Amniotic epithelial cell (primary cell): Measurements from ENCODE around the gene PODNL1.

Experiments used
- DNase-seq: peaks from one replicate; pipeline ENCODE4 v3.0.0-alpha.2; 2010; ENCODE audit warnings: low read depth

PODNL1 gene

DNA sequence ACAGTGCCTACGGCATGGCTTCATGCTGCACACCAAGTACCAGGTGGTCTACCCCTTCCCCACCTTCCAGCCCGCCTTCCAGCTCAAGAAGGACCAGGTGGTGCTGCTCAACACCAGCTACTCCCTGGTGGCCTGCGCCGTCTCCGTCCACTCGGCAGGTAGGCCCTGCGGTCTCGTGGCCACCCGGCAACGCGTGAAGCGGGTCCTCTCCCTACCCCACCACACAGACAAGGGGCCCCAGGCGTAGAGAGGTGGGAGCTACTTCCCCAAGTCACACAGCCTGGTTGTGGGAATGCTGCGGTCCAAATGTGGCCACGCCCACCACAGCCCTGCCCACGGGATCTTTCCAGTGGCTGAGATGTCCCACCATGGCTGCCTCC, 18.1 kb upstream of the PODNL1 start:
- DNase-seq: no peak

DNA sequence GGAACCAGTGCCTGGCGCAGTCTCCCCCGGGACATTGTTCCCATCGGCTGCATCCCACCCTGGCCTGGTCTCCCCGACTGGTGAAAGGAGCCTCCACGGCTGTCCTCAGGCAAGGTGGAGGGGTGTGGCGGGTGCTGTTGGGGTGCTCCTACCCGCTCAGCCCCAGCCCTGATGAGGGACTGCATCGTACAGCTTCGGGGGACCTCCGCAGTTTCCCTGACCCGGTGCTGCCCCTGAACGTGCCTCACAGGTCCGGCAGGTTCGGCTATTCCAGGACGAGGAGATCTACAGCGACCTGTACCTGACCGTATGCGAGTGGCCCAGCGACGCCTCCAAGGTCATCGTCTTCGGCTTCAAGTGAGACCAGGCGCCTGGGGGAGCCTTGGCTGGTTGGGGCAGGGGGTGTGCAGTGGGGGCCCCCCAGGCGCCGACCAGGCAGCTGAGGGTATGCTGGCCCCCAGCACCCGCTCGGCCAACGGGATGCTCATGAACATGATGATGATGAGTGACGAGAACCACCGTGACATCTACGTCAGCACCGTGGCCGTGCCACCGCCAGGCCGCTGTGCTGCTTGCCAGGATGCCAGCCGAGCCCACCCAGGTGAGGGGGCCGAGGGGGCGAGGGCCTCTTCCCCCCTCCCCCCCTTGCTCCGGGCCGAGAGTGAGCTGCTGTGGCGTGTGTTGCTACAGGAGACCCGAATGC, 17.6 kb upstream of the PODNL1 start:
- no peak for DNase-seq

- no peak for DNase-seq
Observed at GRCh38 chr19:13954185-13954584, 16.0 kb upstream of the PODNL1 start.

GRCh38 chr19:13952931-13953531, 14.8 kb upstream of the PODNL1 start:
- DNase-seq: no peak

GRCh38 chr19:13952154-13952930, 14.1 kb upstream of the PODNL1 start, which contains the start of gene DCAF15:
Gene DCAF15, plus strand, starts transcription at chr19:13952509. Its CDS starts 4 bp downstream, at chr19:13952513.
- DNase-seq: peak; percentile 99

DNA sequence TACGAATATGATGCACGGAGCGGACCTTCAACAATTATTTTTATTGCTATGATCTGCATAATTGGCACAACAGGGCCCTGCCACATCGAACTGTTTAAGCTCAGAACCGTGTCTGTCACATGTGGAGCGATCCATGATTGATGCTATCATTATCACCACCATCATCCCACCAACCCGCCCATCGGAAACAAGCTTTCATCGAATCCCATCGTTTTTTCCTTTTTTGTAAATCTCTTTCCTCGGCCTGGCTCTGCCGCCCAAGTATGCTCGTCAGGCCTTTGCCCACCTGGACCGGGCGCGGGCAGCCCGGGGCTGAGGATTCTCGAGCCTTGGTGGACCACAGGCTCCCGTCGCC, 13.6 kb upstream of the PODNL1 start:
- no peak for DNase-seq

GRCh38 chr19:13951043-13951442, 12.8 kb upstream of the PODNL1 start:
- no peak for DNase-seq

DNA sequence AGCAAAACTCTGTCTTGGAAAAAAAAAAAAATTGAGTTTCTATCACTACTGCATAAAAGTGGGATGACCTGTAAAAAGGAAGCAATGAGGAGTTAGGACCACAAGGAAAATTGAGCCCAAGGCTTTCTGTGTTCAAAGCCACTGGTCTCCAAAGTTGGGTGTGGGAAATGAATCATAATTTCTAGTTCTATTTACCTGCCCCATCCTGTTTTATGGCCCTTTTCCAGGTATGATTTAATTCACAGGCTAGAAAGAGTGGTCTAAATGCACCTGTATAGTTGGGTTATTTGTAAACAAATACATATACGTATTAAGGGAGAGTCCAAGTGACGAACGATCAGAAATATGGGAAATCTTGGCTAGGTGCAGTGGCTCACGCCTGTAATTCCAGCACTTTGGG, 8.2 kb upstream of the PODNL1 start:
- no peak for DNase-seq

DNA sequence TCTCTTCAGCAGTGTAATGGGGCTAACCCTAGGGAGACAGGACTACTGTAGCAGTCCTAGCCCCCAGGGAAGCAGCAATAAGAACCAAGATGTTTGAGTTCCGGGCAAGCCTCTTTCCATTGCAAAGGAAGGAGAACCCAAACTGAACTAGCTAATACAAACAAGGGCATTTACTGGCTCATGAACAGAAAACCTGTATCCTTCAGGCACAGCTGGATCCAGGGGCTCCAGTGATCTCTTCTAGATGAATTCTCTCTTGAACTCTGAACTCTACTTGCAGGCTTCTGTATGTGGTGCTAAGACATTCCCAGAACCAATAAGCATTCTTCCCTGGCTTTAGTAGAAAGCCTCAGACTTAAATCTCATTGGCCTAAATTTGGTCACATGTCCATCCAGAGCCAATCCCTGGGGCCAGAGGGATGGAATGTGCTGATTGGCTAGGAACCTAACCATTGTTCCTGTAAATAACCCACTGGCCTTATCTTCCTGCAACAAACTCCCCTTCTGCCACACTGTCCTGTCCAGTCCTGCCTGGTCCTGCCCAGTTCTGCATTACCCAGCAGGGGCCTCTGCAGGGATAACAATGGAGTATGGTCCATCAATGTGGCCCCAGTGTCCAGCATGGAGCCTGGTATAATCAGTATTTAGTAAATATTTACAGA, 3.9 kb upstream of the PODNL1 start:
- no peak for DNase-seq

DNA sequence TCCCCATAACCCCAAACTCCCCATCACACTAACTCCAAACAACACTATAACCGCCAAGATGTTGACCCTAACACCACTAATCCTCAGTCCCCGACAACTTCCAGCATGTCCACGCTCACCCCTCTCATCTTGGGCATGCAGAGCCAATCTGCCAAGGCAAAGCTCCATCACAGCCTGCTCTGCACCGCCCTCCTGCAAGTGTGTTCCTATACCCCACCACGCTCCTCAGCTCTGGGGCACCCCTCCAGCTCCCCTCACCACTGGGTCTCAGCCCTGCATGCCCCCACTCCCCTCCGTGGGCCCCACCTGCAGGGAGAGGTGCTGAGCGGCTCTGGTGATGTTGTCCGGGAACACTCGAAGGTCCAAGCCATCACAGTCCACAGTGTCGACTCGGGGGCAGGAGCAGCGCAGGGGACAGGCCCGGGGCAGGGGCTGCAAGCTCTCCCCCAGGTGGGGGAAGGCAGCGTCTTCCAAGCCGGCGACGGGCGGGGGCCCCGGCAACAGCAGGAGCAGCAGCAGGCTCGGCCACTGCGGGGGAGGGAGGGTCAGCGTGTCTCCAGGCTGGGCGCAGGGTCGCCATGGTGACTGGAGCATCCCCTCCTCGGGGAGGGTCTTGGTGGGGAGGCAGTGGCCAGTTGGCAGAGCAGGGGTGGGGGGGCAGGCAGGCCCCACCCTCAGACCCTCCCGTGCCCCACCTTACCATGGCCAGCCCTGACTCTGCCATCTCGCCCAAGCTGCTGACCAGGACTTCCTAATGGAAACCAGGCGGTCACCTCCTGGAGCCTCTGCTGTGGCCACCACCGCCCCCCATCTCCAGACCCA, 527 bp downstream of the PODNL1 start:
- peak; percentile 12 for DNase-seq

GRCh38 chr19:13935765-13936510, 2.3 kb downstream of the PODNL1 start:
- peak; percentile 45 for DNase-seq

DNA sequence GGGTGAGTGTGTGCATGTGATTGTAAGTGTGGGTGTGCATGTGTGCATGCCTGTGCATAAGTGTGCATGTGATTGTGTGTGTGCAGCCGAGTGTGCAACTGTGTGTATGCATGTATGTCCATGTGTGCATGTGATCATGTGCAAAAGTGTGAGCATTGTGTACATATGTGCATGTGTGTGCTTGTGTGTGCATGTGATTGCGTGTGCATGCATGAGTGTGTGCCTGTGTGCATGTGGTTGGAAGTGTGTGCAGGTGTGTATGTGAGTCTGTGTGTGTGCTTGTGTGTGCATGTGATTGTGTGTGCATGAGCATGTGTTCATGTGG, 3.5 kb downstream of the PODNL1 start:
- DNase-seq: no peak

GRCh38 chr19:13932911-13933393, 5.3 kb downstream of the PODNL1 start:
- DNase-seq: no peak

DNA sequence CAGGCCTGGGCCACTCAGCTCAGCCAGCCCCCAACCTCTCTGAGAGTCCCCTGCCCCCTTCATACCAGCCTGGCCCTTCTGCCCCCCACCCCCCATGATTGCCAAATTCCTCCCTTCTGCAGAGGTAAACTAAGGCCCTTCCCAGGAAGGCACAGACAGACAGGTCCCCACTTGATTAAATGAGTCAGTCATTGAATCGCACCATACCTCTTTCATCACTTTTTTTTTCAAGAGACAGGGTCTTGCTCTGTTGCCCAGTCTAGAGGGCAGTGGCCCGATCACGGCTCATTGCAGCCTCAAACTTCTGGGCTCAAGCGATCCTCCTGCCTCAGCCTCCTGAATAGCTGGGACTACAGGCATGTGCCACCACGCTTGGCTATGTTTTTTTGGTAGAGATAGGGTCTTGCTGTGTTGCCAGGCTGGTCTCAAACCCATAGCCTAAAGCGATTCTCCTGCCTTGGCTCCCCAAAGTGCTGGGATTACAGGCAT, 6.0 kb downstream of the PODNL1 start:
- DNase-seq: no peak

DNA sequence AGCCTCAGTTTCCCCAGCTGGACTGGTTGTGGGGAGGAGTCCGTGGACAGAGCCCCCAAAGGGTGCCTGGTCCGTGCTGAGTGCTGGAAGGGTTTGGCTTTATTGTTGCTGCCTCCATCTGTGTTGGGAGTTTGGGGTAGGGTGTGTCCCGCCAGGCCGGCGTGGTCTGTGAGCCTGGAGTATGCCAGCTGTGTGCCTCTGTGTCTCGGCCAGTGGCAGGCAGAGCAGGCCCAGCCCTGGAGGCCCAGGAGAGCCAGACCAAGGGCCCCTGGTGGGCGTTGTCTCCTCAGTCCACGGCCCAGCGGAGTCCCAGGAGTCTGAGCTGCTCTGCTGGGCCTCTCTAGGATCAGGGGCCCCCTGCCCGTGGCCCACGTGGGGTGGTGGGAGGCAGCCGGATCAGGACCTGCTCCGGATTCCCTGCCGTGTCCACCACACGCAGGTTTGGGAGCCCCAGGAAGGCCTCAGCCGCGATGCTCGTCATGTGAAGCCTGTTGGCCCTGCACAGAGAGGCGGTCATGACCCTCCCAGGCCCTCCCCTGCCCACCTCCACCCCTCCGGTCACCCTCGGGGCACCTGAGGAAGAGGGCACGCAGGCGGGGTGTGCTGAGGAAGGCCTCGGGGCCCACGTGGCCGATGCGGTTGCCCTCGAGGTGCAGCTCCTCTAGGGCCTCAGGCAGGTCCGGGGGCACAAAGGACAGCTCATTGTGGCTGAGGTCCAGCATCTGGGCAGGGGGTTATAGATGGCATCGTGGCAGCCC, 6.6 kb downstream of the PODNL1 start:
- DNase-seq: no peak

GRCh38 chr19:13930402-13930801, 7.8 kb downstream of the PODNL1 start:
- DNase-seq: no peak

DNA sequence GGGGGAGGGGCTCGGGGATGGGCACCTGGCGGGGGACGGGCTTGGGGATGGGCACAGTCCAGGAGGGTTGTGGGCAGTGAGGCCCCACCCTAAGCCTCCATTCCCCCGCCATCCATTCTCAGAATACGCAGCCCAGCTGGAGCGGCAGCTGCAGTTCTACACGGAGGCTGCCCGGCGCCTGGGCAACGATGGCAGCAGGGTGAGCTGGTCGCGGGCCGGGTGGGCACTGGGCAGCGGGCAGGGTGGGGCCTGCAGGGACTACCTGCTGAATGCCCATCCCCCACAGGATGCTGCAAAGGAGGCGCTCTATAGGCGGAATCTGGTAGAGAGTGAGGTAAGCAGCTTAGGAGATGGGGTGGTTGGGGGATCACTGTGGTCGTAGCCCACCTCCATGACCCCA, 8.3 kb downstream of the PODNL1 start:
- no peak for DNase-seq

GRCh38 chr19:13929340-13929739, 8.9 kb downstream of the PODNL1 start:
- DNase-seq: no peak

GRCh38 chr19:13926715-13927114, 11.5 kb downstream of the PODNL1 start:
- DNase-seq: no peak

DNA sequence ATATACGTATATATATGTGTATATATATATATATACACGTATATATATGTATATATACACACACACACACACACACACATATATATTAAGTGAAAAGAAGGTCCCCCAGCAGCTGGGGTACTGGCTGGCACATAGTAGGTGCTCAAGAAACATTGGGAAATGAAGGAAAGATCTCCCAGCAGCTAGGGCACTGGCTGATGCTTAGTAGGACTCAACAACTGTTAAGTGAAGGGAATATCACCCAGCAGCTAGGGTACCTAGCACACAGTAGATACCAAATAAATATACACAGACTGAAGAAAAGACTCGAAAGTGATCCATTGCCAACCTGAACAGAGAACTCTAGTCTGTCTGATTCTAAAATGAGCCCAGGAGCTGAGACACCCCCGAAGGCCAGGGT, 12.2 kb downstream of the PODNL1 start:
- no peak for DNase-seq
